Karpas-422 (cell line): ENCODE measurements around the gene KAZALD1. TPM values are rescaled to one million over a fixed set of nuclear protein-coding genes. Genes with fewer than 3 reads are reported as not detected.

Source experiments
- DNase-seq: peaks from one replicate; pipeline ENCODE4 v3.0.0-alpha.2; 2015
- H2AFZ ChIP-seq: fragments of 200-600 bp; sonication (generic); 2 replicates; pipeline ENCODE4 v1.6.1; 2014; ENCODE audit warnings: antibody characterized with exemption, low read length, mixed read lengths
- H3K27ac ChIP-seq: fragments of 200-600 bp; sonication (generic); 2 replicates; pipeline ENCODE4 v1.5.1; 2014; ENCODE audit warnings: mild to moderate bottlenecking, low read length, moderate library complexity
- H3K27me3 ChIP-seq: fragments of 200-600 bp; sonication (generic); 2 replicates; pipeline ENCODE4 v1.6.1; 2014; ENCODE audit warnings: low read length, mixed read lengths
- H3K36me3 ChIP-seq: fragments of 200-600 bp; sonication (generic); 2 replicates; pipeline ENCODE4 v1.6.1; 2014; ENCODE audit warnings: low read length, mixed read lengths; ENCODE audit not compliant: insufficient read depth
- H3K4me1 ChIP-seq: fragments of 200-600 bp; sonication (generic); 2 replicates; pipeline ENCODE4 v1.6.1; 2014; ENCODE audit warnings: mild to moderate bottlenecking, low read length, mixed read lengths
- H3K4me2 ChIP-seq: fragments of 200-600 bp; sonication (generic); 2 replicates; pipeline ENCODE4 v1.6.1; 2014; ENCODE audit warnings: low read length, low read depth, mild to moderate bottlenecking; ENCODE audit not compliant: poor library complexity, severe bottlenecking
- H3K4me3 ChIP-seq: fragments of 200-600 bp; sonication (generic); 2 replicates; pipeline ENCODE4 v1.5.1; 2014; ENCODE audit warnings: mild to moderate bottlenecking, antibody characterized with exemption, low read length, mixed read lengths
- H3K79me2 ChIP-seq: fragments of 200-600 bp; sonication (generic); 2 replicates; pipeline ENCODE4 v1.6.1; 2014; ENCODE audit warnings: mild to moderate bottlenecking, low read length, mixed read lengths
- H3K9ac ChIP-seq: fragments of 200-600 bp; sonication (generic); 2 replicates; pipeline ENCODE4 v1.6.0; 2014; ENCODE audit warnings: low read length
- H3K9me2 ChIP-seq: fragments of 200-600 bp; sonication (generic), shearing (Covaris generic); replicated peaks from 2 replicates; pipeline ENCODE4 v1.6.0; 2014; ENCODE audit warnings: mild to moderate bottlenecking, low read length, moderate library complexity; ENCODE audit not compliant: insufficient read depth
- H3K9me3 ChIP-seq: fragments of 300-700, 200-600 bp; sonication (generic); 2 replicates; pipeline ENCODE4 v1.6.1; 2014; ENCODE audit warnings: low read length, mixed read lengths
- H4K20me1 ChIP-seq: fragments of 200-600 bp; sonication (generic); 2 replicates; pipeline ENCODE4 v1.6.1; 2014; ENCODE audit warnings: mild to moderate bottlenecking, antibody characterized with exemption, low read length, low read depth; ENCODE audit not compliant: insufficient read depth
- total RNA-seq: library from RNA; depleted of rRNA; stranded (reverse); fragments of >200 nt; shearing (Covaris generic); gene quantifications from 2 replicates; pipeline ENCODE4 v1.2.3, GENCODE V29; 2014; ENCODE audit warnings: low replicate concordance

Gene KAZALD1
- total RNA-seq, 1 experiment from 2014 or later: 21.5 TPM

- Histone ChIP-seq H3K36me3 (no peaks in the 10 kb centered on the region), H3K27me3 (no peaks in the 10 kb centered on the region), H3K9ac (peak overlapping the region; percentile 74), H3K9me3 (no peaks in the 10 kb centered on the region), H3K9me2 (no peaks in the 10 kb centered on the region), H3K4me3 (peak overlapping the region; percentile 57), H3K4me2 (peak overlapping the region; percentile 95), H3K79me2 (no peaks in the 10 kb centered on the region), H2AFZ (peak overlapping the region; percentile 60; the same call in 1 of the 2 replicates), H3K27ac (peak overlapping the region; percentile 92), H3K4me1 (peaks cover 58% of the 10 kb centered on the region), H4K20me1 (no peaks in the 10 kb centered on the region)
- DNase-seq: peak; percentile 91
Observed at GRCh38 chr10:101018118-101018599, 43.6 kb upstream of the KAZALD1 start.

- no peaks in the 10 kb centered on the region for H3K79me2 ChIP-seq
- no peaks in the 10 kb centered on the region for H3K9me2 ChIP-seq
- peak overlapping the region; percentile 74 for H3K9ac ChIP-seq
- peaks cover 53% of the 10 kb centered on the region for H3K4me1 ChIP-seq
- no peaks in the 10 kb centered on the region for H3K36me3 ChIP-seq
- DNase-seq: peak; percentile 97
- peak overlapping the region; percentile 95 for H3K4me2 ChIP-seq
- peak overlapping the region; percentile 92 for H3K27ac ChIP-seq
- no peaks in the 10 kb centered on the region for H3K27me3 ChIP-seq
- peak overlapping the region; percentile 57 for H3K4me3 ChIP-seq
- no peak overlapping the region for H2AFZ ChIP-seq
- H4K20me1 ChIP-seq: no peaks in the 10 kb centered on the region
- no peaks in the 10 kb centered on the region for H3K9me3 ChIP-seq
Observed at GRCh38 chr10:101018600-101019439, 43.0 kb upstream of the KAZALD1 start.

- H3K4me3 ChIP-seq: peak overlapping the region; percentile 57; the same call in 1 of the 2 replicates
- H3K27me3 ChIP-seq: no peaks in the 10 kb centered on the region
- H3K9me3 ChIP-seq: no peaks in the 10 kb centered on the region
- no peaks in the 10 kb centered on the region for H4K20me1 ChIP-seq
- H3K4me2 ChIP-seq: peak overlapping the region; percentile 95
- H3K27ac ChIP-seq: no peak overlapping the region
- no peaks in the 10 kb centered on the region for H3K79me2 ChIP-seq
- no peaks in the 10 kb centered on the region for H3K9me2 ChIP-seq
- no peak for DNase-seq
- H3K36me3 ChIP-seq: no peaks in the 10 kb centered on the region
- H3K4me1 ChIP-seq: peaks cover 50% of the 10 kb centered on the region
- H3K9ac ChIP-seq: peak overlapping the region; percentile 74
- no peak overlapping the region for H2AFZ ChIP-seq
Observed at GRCh38 chr10:101019440-101019703, 42.4 kb upstream of the KAZALD1 start.

- Histone ChIP-seq H3K79me2 (no peaks in the 10 kb centered on the region), H3K4me3 (no peak overlapping the region), H3K9ac (no peak overlapping the region), H3K9me2 (no peaks in the 10 kb centered on the region), H3K4me1 (peaks cover 38% of the 10 kb centered on the region), H2AFZ (no peak overlapping the region), H3K9me3 (no peaks in the 10 kb centered on the region), H4K20me1 (no peaks in the 10 kb centered on the region), H3K27me3 (no peaks in the 10 kb centered on the region), H3K4me2 (no peak overlapping the region), H3K27ac (no peak overlapping the region), H3K36me3 (no peaks in the 10 kb centered on the region)
- no peak for DNase-seq
Observed at GRCh38 chr10:101020427-101021075, 41.2 kb upstream of the KAZALD1 start.

- Histone ChIP-seq H3K9me2 (no peaks in the 10 kb centered on the region), H3K79me2 (no peaks in the 10 kb centered on the region), H3K9ac (no peak overlapping the region), H3K27ac (no peak overlapping the region), H2AFZ (no peak overlapping the region), H3K4me3 (no peak overlapping the region), H3K27me3 (no peaks in the 10 kb centered on the region), H3K4me1 (peaks cover 31% of the 10 kb centered on the region), H3K36me3 (no peaks in the 10 kb centered on the region), H3K4me2 (no peak overlapping the region), H3K9me3 (no peaks in the 10 kb centered on the region), H4K20me1 (no peaks in the 10 kb centered on the region)
- DNase-seq: no peak
Observed at GRCh38 chr10:101021239-101021638, 40.5 kb upstream of the KAZALD1 start.

- H3K9me2 ChIP-seq: no peaks in the 10 kb centered on the region
- no peaks in the 10 kb centered on the region for H3K36me3 ChIP-seq
- no peaks in the 10 kb centered on the region for H3K79me2 ChIP-seq
- H3K4me3 ChIP-seq: no peak overlapping the region
- H3K9me3 ChIP-seq: no peaks in the 10 kb centered on the region
- H2AFZ ChIP-seq: no peak overlapping the region
- H4K20me1 ChIP-seq: no peaks in the 10 kb centered on the region
- H3K27me3 ChIP-seq: no peaks in the 10 kb centered on the region
- H3K27ac ChIP-seq: no peak overlapping the region
- peaks cover 26% of the 10 kb centered on the region for H3K4me1 ChIP-seq
- no peak overlapping the region for H3K9ac ChIP-seq
- no peak for DNase-seq
- no peak overlapping the region for H3K4me2 ChIP-seq
Observed at GRCh38 chr10:101021692-101022251, 40.0 kb upstream of the KAZALD1 start.

GRCh38 chr10:101022967-101023705, 38.7 kb upstream of the KAZALD1 start:
- no peaks in the 10 kb centered on the region for H4K20me1 ChIP-seq
- no peaks in the 10 kb centered on the region for H3K27me3 ChIP-seq
- H3K36me3 ChIP-seq: no peaks in the 10 kb centered on the region
- no peak overlapping the region for H3K4me2 ChIP-seq
- H3K79me2 ChIP-seq: no peaks in the 10 kb centered on the region
- H3K4me3 ChIP-seq: no peak overlapping the region
- no peak overlapping the region for H3K9ac ChIP-seq
- no peak for DNase-seq
- H3K9me3 ChIP-seq: no peaks in the 10 kb centered on the region
- peaks cover 12% of the 10 kb centered on the region for H3K4me1 ChIP-seq
- no peaks in the 10 kb centered on the region for H3K9me2 ChIP-seq
- H3K27ac ChIP-seq: no peak overlapping the region
- no peak overlapping the region for H2AFZ ChIP-seq
